ENCODE results near the gene BICC1. TPM values are rescaled to one million over a fixed set of nuclear protein-coding genes. Genes with fewer than 3 reads are reported as not detected.

BICC1 gene
- total RNA-seq, 2 donors from 2014 or later: 35.3 to 42.0 TPM

- Histone ChIP-seq H3K27me3 (no peaks in the 10 kb centered on the region), H3K36me3 (replicated peaks in 1 of 2; ENCODE audit: insufficient read depth in 1 of 2, low read depth in 2 of 2) (no peaks in the 10 kb centered on the region), H3K9me3 (no peaks in the 10 kb centered on the region), H3K4me3 (no peak overlapping the region), H3K4me1 (no peaks in the 10 kb centered on the region), H3K27ac (no peak overlapping the region)
- ATAC-seq (no peak), DNase-seq (no peak)
- intact Hi-C loops (cut with DNase I): no loop called here
- WGBS, 2 donors: 82 to 84% methylated on average over 3 of the region's 3 CpGs
- no peak for TF ChIP-seq CTCF (IDR thresholded peaks at IDR 0.05)
- no peak for TF ChIP-seq POLR2A (IDR thresholded peaks at IDR 0.05)
Observed at GRCh38 chr10:58836176-58836700, 323.6 kb downstream of the BICC1 start.

- Histone ChIP-seq H3K27ac (no peak overlapping the region), H3K36me3 (replicated peaks in 1 of 2; ENCODE audit: insufficient read depth in 1 of 2, low read depth in 2 of 2) (no peaks in the 10 kb centered on the region), H3K9me3 (no peaks in the 10 kb centered on the region), H3K4me1 (no peaks in the 10 kb centered on the region), H3K4me3 (no peak overlapping the region), H3K27me3 (no peaks in the 10 kb centered on the region)
- no peak for TF ChIP-seq CTCF (IDR thresholded peaks at IDR 0.05)
- no peak for DNase-seq
- 70 to 79% methylated on average over 8 of the region's 8 CpGs for whole genome bisulfite sequencing, 2 donors
- no peak for ATAC-seq
- intact Hi-C loops (cut with DNase I): no loop called here
Observed at GRCh38 chr10:58836991-58837575, 324.4 kb downstream of the BICC1 start.

- Histone ChIP-seq H3K4me3 (no peak overlapping the region), H3K9me3 (no peaks in the 10 kb centered on the region), H3K36me3 (replicated peaks in 1 of 2; ENCODE audit: insufficient read depth in 1 of 2, low read depth in 2 of 2) (no peaks in the 10 kb centered on the region), H3K27ac (no peak overlapping the region), H3K4me1 (no peaks in the 10 kb centered on the region), H3K27me3 (no peaks in the 10 kb centered on the region)
- no peak for ATAC-seq
- intact Hi-C loops (cut with DNase I): no loop called here
- no peak for TF ChIP-seq POLR2A (IDR thresholded peaks at IDR 0.05)
- no peak for TF ChIP-seq CTCF (IDR thresholded peaks at IDR 0.05)
- 90 to 95% methylated on average over 2 of the region's 2 CpGs for WGBS, 2 donors
- DNase-seq: no peak
Observed at GRCh38 chr10:58837826-58838225, 325.2 kb downstream of the BICC1 start.

GRCh38 chr10:58838561-58839208 is 326.0 kb downstream of the BICC1 start:
- Histone ChIP-seq H3K27me3 (no peaks in the 10 kb centered on the region), H3K4me3 (no peak overlapping the region), H3K9me3 (no peaks in the 10 kb centered on the region), H3K4me1 (no peaks in the 10 kb centered on the region), H3K36me3 (replicated peaks in 1 of 2; ENCODE audit: insufficient read depth in 1 of 2, low read depth in 2 of 2) (no peaks in the 10 kb centered on the region), H3K27ac (no peak overlapping the region)
- DNase-seq (no peak), ATAC-seq (no peak)
- WGBS, 2 donors: 30 to 38% methylated on average over 1 of the region's 1 CpG
- intact Hi-C loops (cut with DNase I): no loop called here
- TF ChIP-seq POLR2A (IDR thresholded peaks at IDR 0.05): no peak
- TF ChIP-seq CTCF (IDR thresholded peaks at IDR 0.05): no peak

- H3K36me3 ChIP-seq (replicated peaks in 1 of 2; ENCODE audit: insufficient read depth in 1 of 2, low read depth in 2 of 2): no peaks in the 10 kb centered on the region
- H3K4me1 ChIP-seq: no peaks in the 10 kb centered on the region
- DNase-seq (no peak), ATAC-seq (no peak)
- intact Hi-C loops (cut with DNase I): no loop called here
- H3K27ac ChIP-seq: no peak overlapping the region
- no peak overlapping the region for H3K4me3 ChIP-seq
- H3K27me3 ChIP-seq: no peaks in the 10 kb centered on the region
- no peaks in the 10 kb centered on the region for H3K9me3 ChIP-seq
- no peak for TF ChIP-seq CTCF (IDR thresholded peaks at IDR 0.05)
- TF ChIP-seq POLR2A (IDR thresholded peaks at IDR 0.05): no peak
Observed at GRCh38 chr10:58839771-58840170, 327.1 kb downstream of the BICC1 start.
